CD1c-positive myeloid dendritic cell (primary cell): ENCODE data around the gene MRPS10.

Experiments
- DNase-seq: peaks from one replicate; pipeline ENCODE4 v3.0.0-alpha.2; 2016; ENCODE audit errors: extremely low spot score

Gene MRPS10

GRCh38 chr6:42217519-42218367 lies at the start of gene MRPS10:
Gene MRPS10 (minus strand): TSS chr6:42217861. CDS start chr6:42217849, 12 bp downstream.
- peak; percentile 96 for DNase-seq

- no peak for DNase-seq
Observed at GRCh38 chr6:42266538-42266937, 48.9 kb upstream of the MRPS10 start.

- no peak for DNase-seq
Observed at GRCh38 chr6:42264852-42265390, 47.3 kb upstream of the MRPS10 start.

GRCh38 chr6:42264162-42264851 lies 46.6 kb upstream of the MRPS10 start:
- no peak for DNase-seq

GRCh38 chr6:42263165-42263728 lies 45.6 kb upstream of the MRPS10 start:
- no peak for DNase-seq

GRCh38 chr6:42260972-42261371 lies 43.3 kb upstream of the MRPS10 start:
- no peak for DNase-seq

GRCh38 chr6:42260396-42260888 lies 42.8 kb upstream of the MRPS10 start:
- no peak for DNase-seq

- DNase-seq = no peak
Observed at GRCh38 chr6:42259841-42260395, 42.3 kb upstream of the MRPS10 start.

GRCh38 chr6:42259286-42259685 lies 41.6 kb upstream of the MRPS10 start:
- no peak for DNase-seq

GRCh38 chr6:42257614-42258013 lies 40.0 kb upstream of the MRPS10 start:
- no peak for DNase-seq

GRCh38 chr6:42257063-42257462 lies 39.4 kb upstream of the MRPS10 start:
- DNase-seq = no peak

- DNase-seq = no peak
Observed at GRCh38 chr6:42255050-42255449, 37.4 kb upstream of the MRPS10 start.

- DNase-seq = no peak
Observed at GRCh38 chr6:42254505-42254904, 36.8 kb upstream of the MRPS10 start.

GRCh38 chr6:42251911-42252637 lies 34.4 kb upstream of the MRPS10 start:
- peak; percentile 14 for DNase-seq

GRCh38 chr6:42251500-42251899 lies 33.8 kb upstream of the MRPS10 start:
- no peak for DNase-seq

GRCh38 chr6:42250274-42250931 lies 32.7 kb upstream of the MRPS10 start:
- no peak for DNase-seq

- DNase-seq = no peak
Observed at GRCh38 chr6:42249279-42249678, 31.6 kb upstream of the MRPS10 start.

- no peak for DNase-seq
Observed at GRCh38 chr6:42243046-42243445, 25.4 kb upstream of the MRPS10 start.

GRCh38 chr6:42241915-42242314 lies 24.3 kb upstream of the MRPS10 start:
- DNase-seq = no peak

- no peak for DNase-seq
Observed at GRCh38 chr6:42239736-42240375, 22.2 kb upstream of the MRPS10 start.
